GM12873 (cell line): ENCODE data around the gene SERPINF2.

Source experiments
- CTCF ChIP-seq: IDR thresholded peaks from 2 replicates; pipeline ENCODE4 v1.5.1; 2012; ENCODE audit warnings: low read depth, mild to moderate bottlenecking, moderate library complexity, low read length, control low read depth; ENCODE audit not compliant: insufficient read depth; ENCODE audit errors: missing control alignments

Gene SERPINF2

GRCh38 chr17:1709403-1709951 lies 33.2 kb upstream of the SERPINF2 start:
- TF ChIP-seq CTCF, result no peak

- no peak for TF ChIP-seq CTCF
Measured at GRCh38 chr17:1709971-1710806, 32.5 kb upstream of the SERPINF2 start, which contains the start of gene TLCD2. Gene TLCD2, minus strand, starts transcription at chr17:1710377. Its CDS starts 135 bp downstream, at chr17:1710242.

DNA sequence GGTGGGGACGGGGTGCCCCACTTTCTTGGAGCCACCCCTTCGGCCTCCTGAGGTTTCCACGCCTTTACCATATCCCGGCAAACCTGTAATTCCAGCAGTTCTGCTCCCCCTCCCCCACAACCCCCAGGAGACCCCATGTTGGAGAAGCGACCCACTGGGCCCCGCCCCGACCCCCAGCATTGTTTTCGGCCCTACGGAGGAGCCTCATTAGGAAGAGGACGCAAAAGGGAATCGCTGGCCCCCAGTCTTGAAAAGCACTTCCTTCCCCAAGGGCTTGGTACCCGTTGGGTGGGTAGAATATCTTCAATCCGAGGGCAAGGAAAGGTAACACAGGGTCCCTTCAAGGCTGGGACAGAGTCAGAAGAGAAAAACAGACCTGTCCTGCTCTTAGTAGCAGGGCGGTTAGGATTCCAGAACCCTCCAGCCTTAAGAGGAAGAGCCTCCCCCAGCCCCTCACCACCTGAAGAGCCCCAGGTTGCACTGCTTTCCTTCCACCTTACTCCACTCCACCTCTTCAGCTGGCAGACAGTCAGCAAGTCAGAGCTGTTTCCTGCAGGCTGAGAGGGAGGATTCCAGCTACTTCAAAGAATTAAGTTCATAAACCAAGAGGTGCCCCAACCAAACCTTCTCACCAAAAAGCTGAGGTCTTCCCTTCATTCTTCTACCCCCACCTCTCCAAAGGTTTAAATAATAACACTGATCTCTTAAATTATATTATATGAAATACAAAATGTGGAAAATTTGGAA lies 31.7 kb upstream of the SERPINF2 start:
- no peak for TF ChIP-seq CTCF

GRCh38 chr17:1711804-1712203 lies 30.9 kb upstream of the SERPINF2 start:
- TF ChIP-seq CTCF, result no peak

DNA sequence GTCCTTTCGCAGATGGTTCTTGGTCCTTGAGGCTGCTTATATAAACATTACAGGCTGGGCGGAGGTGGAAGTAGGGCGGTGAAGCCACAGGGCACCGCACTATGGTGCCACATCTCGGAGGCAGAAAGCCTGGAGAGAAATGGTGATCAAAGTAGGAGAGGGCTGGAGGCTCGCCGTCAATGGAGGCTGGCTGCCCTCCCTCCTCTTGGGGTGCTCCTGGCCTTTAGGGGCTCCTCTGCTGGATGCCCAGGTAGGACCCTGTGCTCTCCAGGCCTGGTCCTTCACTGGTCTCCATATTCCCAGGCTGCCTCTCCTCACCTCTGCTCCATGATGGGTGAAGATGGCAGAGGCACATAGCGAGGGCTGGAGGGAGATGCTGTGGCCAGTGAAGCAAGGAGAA lies 30.4 kb upstream of the SERPINF2 start:
- TF ChIP-seq CTCF, result no peak

DNA sequence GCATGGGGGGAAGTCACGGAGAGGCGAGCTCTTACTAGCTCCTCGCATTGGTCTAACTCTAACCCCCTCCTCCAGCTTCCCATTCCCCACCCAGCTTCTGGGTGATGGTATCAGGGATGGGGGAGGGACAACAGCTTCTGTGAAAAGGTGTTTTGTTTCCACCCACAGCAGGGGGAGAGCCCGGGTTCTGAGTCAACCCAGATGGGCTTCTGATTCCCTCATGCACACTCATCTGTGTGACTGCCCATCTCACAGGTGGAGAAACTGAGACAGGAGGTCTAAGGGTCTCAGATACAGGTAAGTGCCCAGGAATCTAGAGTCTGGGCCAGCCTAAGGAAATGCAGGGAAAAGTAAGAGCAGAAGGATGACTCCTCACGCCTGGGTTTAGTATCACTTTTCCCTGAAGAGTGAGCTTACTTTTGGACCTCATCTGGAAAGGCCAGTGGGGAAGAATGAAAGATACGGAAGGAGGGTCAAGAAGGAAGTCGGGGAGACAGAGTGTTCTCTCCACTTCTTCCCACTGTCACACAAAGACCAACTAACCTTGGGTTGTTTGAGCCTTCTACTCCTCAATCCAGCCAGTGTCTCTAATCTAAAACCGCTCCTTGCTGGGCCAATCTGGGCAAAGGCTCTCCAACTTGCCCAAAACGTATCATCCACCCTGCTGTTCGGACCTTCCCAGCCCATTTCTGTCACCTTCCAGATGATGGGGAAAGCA lies 29.4 kb upstream of the SERPINF2 start:
- TF ChIP-seq CTCF, result no peak
